ENCODE results near the gene EIF4G3.

EIF4G3 gene

DNA sequence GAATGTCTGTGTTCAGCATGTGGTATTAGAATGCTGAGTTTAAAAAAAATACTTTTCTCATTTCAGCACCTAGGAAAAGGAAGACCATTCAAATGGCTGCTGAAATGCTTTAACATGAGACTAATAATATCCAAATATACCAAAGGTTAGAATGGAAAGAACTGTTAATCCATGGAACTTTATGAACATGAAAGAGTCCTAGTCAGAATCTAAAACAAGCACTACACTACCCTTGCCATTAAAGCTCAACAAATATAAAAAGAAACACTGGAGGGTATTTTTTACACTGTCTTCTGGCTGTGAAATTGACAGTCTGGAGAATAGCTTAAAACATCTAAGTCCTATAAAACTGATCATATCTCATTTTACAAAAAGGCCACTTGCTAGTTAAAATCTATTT, 276.6 kb downstream of the EIF4G3 start:
- no peaks in the 10 kb centered on the region for H3K79me2 ChIP-seq (ENCODE audit: low read length)
- DNase-seq = no peak
- H3K9me3 ChIP-seq (replicated peaks; ENCODE audit: insufficient read depth, low read length) = no peaks in the 10 kb centered on the region
- no peak overlapping the region for H3K27ac ChIP-seq (ENCODE audit: low read length)
- H3K4me2 ChIP-seq (ENCODE audit: low read depth, low read length) = no peak overlapping the region
- H2AFZ ChIP-seq (ENCODE audit: low read length) = no peak overlapping the region
- H3K9me2 ChIP-seq (replicated peaks; ENCODE audit: insufficient read depth, low read length) = no peaks in the 10 kb centered on the region
- no peak overlapping the region for H3K9ac ChIP-seq (ENCODE audit: low read length)
- no peaks in the 10 kb centered on the region for H3K4me1 ChIP-seq (ENCODE audit: low read length)
- TF ChIP-seq EZH2 (optimal IDR thresholded peaks at IDR 0.05; ENCODE audit: low read depth, low read length) (no peak), EZH2phosphoT487 (IDR thresholded peaks at IDR 0.05; ENCODE audit: low read length) (no peak)
- TF ChIP-seq, protein P1, sequence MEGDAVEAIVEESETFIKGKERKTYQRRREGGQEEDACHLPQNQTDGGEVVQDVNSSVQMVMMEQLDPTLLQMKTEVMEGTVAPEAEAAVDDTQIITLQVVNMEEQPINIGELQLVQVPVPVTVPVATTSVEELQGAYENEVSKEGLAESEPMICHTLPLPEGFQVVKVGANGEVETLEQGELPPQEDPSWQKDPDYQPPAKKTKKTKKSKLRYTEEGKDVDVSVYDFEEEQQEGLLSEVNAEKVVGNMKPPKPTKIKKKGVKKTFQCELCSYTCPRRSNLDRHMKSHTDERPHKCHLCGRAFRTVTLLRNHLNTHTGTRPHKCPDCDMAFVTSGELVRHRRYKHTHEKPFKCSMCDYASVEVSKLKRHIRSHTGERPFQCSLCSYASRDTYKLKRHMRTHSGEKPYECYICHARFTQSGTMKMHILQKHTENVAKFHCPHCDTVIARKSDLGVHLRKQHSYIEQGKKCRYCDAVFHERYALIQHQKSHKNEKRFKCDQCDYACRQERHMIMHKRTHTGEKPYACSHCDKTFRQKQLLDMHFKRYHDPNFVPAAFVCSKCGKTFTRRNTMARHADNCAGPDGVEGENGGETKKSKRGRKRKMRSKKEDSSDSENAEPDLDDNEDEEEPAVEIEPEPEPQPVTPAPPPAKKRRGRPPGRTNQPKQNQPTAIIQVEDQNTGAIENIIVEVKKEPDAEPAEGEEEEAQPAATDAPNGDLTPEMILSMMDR (IDR thresholded peaks at IDR 0.05; ENCODE audit: low read length) = no peak
- H3K27me3 ChIP-seq (replicated peaks; ENCODE audit: insufficient read depth, low read length) = no peaks in the 10 kb centered on the region
- no peaks in the 10 kb centered on the region for H3F3A ChIP-seq (ENCODE audit: insufficient read depth, low read length)
- no peaks in the 10 kb centered on the region for H4K20me1 ChIP-seq (ENCODE audit: insufficient read depth, low read length)
- no peaks in the 10 kb centered on the region for H3K36me3 ChIP-seq (replicated peaks; ENCODE audit: insufficient read depth, low read length)
- no peak overlapping the region for H3K4me3 ChIP-seq (ENCODE audit: low read length)

DNA sequence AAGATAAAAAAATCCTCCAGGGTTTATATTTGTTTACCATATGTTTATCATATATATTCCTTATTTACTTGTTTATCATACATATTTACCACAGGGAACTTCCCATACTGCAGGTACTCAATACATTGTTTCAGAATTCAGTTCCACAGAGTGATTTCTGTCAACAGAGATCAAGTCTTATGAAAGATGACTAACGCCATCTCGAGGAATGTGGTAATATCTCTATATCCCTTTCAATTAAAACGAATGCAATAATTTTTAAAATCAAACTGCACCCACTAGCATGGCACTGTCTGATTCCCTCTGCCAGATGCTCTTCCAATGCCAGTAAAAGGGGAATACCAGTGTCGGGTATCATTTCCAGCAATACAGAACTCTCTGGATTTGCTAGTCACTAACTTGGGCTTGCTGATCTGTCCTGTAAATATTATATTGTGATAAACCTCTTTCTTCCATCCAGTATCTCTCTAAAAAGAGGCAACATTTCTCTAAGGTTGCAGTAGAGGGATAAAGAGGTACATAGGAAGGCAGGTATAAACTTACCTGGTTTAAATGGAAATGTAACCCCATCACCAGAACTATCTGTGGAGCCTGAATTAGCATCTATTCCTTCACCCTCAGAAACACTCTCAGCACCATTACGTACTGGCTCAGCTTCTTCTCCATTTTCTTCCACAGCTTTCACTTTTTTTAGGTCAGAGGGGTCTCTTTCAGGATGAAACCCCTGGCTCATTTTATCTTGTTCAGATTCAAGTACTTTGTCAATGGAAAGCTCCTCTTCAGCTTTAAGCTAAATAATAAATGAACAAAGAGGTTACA, 277.3 kb downstream of the EIF4G3 start:
- Histone ChIP-seq H3K27ac (ENCODE audit: low read length) (no peak overlapping the region), H3K4me2 (ENCODE audit: low read depth, low read length) (no peak overlapping the region), H4K20me1 (ENCODE audit: insufficient read depth, low read length) (no peaks in the 10 kb centered on the region), H3K9me3 (replicated peaks; ENCODE audit: insufficient read depth, low read length) (no peaks in the 10 kb centered on the region), H3K4me3 (ENCODE audit: low read length) (no peak overlapping the region), H2AFZ (ENCODE audit: low read length) (no peak overlapping the region), H3K4me1 (ENCODE audit: low read length) (no peaks in the 10 kb centered on the region), H3F3A (ENCODE audit: insufficient read depth, low read length) (no peaks in the 10 kb centered on the region), H3K9me2 (replicated peaks; ENCODE audit: insufficient read depth, low read length) (no peaks in the 10 kb centered on the region), H3K36me3 (replicated peaks; ENCODE audit: insufficient read depth, low read length) (no peaks in the 10 kb centered on the region), H3K9ac (ENCODE audit: low read length) (no peak overlapping the region), H3K79me2 (ENCODE audit: low read length) (no peaks in the 10 kb centered on the region), H3K27me3 (replicated peaks; ENCODE audit: insufficient read depth, low read length) (no peaks in the 10 kb centered on the region)
- no peak for TF ChIP-seq EZH2 (optimal IDR thresholded peaks at IDR 0.05; ENCODE audit: low read depth, low read length)
- no peak for TF ChIP-seq EZH2phosphoT487 (IDR thresholded peaks at IDR 0.05; ENCODE audit: low read length)
- TF ChIP-seq, protein P1 (IDR thresholded peaks at IDR 0.05; ENCODE audit: low read length) = no peak
- no peak for DNase-seq

DNA sequence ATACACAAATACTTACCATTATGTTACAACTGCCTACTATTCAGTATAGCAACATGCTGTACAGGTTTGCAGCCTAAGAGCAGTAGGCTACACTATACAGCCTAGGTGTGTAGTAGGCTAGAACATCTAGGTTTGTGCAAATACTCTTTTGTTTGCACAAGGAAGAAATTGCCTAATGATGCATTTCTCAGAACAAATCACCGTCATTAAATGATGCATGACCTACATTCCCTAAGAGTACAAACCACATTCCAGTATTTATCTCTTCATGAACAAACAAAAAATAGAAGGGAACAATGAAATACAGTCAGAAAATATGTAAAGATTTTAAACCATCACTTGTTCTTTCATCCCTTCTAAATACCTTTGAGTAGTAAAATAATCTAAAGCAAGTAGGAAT, 279.9 kb downstream of the EIF4G3 start:
- no peaks in the 10 kb centered on the region for H3K79me2 ChIP-seq (ENCODE audit: low read length)
- H3K4me1 ChIP-seq (ENCODE audit: low read length) = no peaks in the 10 kb centered on the region
- no peaks in the 10 kb centered on the region for H4K20me1 ChIP-seq (ENCODE audit: insufficient read depth, low read length)
- H3F3A ChIP-seq (ENCODE audit: insufficient read depth, low read length) = no peaks in the 10 kb centered on the region
- H3K27ac ChIP-seq (ENCODE audit: low read length) = no peak overlapping the region
- no peak overlapping the region for H3K4me2 ChIP-seq (ENCODE audit: low read depth, low read length)
- no peaks in the 10 kb centered on the region for H3K9me3 ChIP-seq (replicated peaks; ENCODE audit: insufficient read depth, low read length)
- H3K9ac ChIP-seq (ENCODE audit: low read length) = no peak overlapping the region
- H3K9me2 ChIP-seq (replicated peaks; ENCODE audit: insufficient read depth, low read length) = no peaks in the 10 kb centered on the region
- H2AFZ ChIP-seq (ENCODE audit: low read length) = no peak overlapping the region
- TF ChIP-seq EZH2 (optimal IDR thresholded peaks at IDR 0.05; ENCODE audit: low read depth, low read length) (no peak), EZH2phosphoT487 (IDR thresholded peaks at IDR 0.05; ENCODE audit: low read length) (no peak)
- TF ChIP-seq, protein P1 (IDR thresholded peaks at IDR 0.05; ENCODE audit: low read length) = no peak
- H3K36me3 ChIP-seq (replicated peaks; ENCODE audit: insufficient read depth, low read length) = no peaks in the 10 kb centered on the region
- no peak overlapping the region for H3K4me3 ChIP-seq (ENCODE audit: low read length)
- no peaks in the 10 kb centered on the region for H3K27me3 ChIP-seq (replicated peaks; ENCODE audit: insufficient read depth, low read length)
- DNase-seq = no peak
